GM06990 (cell line): Measurements from ENCODE around the gene FHOD3.

Experiments used
- DNase-seq: peaks from one replicate; pipeline ENCODE4 v3.0.0-alpha.2; 2011; ENCODE audit not compliant: insufficient read length; ENCODE audit errors: extremely low read depth
- H3K27me3 ChIP-seq: replicated peaks from 2 replicates; pipeline ENCODE4 v1.6.0; 2011; ENCODE audit warnings: low read length; ENCODE audit not compliant: control insufficient read depth, insufficient read depth
- H3K36me3 ChIP-seq: 2 replicates; pipeline ENCODE4 v1.5.1; 2011; ENCODE audit warnings: low read length; ENCODE audit not compliant: control insufficient read depth, insufficient read depth
- H3K4me3 ChIP-seq: replicated peaks from 2 replicates; pipeline ENCODE4 v1.5.1; 2011; ENCODE audit warnings: low read depth, mild to moderate bottlenecking, control low read depth, low read length
- CTCF ChIP-seq: IDR thresholded peaks from 2 replicates; pipeline ENCODE4 v1.5.1; 2011; ENCODE audit warnings: low read length, control low read depth, mild to moderate bottlenecking, inconsistent platforms; ENCODE audit not compliant: insufficient read depth, poor library complexity, severe bottlenecking

FHOD3 gene

GRCh38 chr18:36274083-36274715, 23.3 kb upstream of the FHOD3 start:
- H3K27me3 ChIP-seq, result no peaks in the 10 kb centered on the region
- no peak for TF ChIP-seq CTCF

GRCh38 chr18:36275561-36275960, 22.0 kb upstream of the FHOD3 start:
- no peaks in the 10 kb centered on the region for H3K27me3 ChIP-seq
- no peak for TF ChIP-seq CTCF
- no peak overlapping the region for H3K4me3 ChIP-seq
- no peaks in the 10 kb centered on the region for H3K36me3 ChIP-seq
- DNase-seq, result no peak

More at GRCh38 chr18:36274083-36274715, 23.3 kb upstream of the FHOD3 start:
- H3K36me3 ChIP-seq, result no peaks in the 10 kb centered on the region
- DNase-seq, result no peak
- no peak overlapping the region for H3K4me3 ChIP-seq

- DNase-seq, result no peak
- Histone ChIP-seq H3K4me3 (no peak overlapping the region), H3K36me3 (no peaks in the 10 kb centered on the region), H3K27me3 (no peaks in the 10 kb centered on the region)
- TF ChIP-seq CTCF, result no peak
Measured at GRCh38 chr18:36279001-36279400, 18.5 kb upstream of the FHOD3 start.

- DNase-seq, result no peak
- Histone ChIP-seq H3K4me3 (no peak overlapping the region), H3K27me3 (no peaks in the 10 kb centered on the region), H3K36me3 (no peaks in the 10 kb centered on the region)
- no peak for TF ChIP-seq CTCF
Measured at GRCh38 chr18:36281936-36282335, 15.6 kb upstream of the FHOD3 start.

GRCh38 chr18:36283448-36283847, 14.1 kb upstream of the FHOD3 start:
- no peak for DNase-seq
- Histone ChIP-seq H3K36me3 (no peaks in the 10 kb centered on the region), H3K27me3 (no peaks in the 10 kb centered on the region), H3K4me3 (no peak overlapping the region)
- TF ChIP-seq CTCF, result no peak

- DNase-seq, result no peak
- Histone ChIP-seq H3K4me3 (no peak overlapping the region), H3K27me3 (no peaks in the 10 kb centered on the region), H3K36me3 (no peaks in the 10 kb centered on the region)
- no peak for TF ChIP-seq CTCF
Measured at GRCh38 chr18:36284268-36284667, 13.2 kb upstream of the FHOD3 start.
